MG63 (cell line): Measurements from ENCODE around the gene ADARB2. TPM values are rescaled to one million over a fixed set of nuclear protein-coding genes. Genes with fewer than 3 reads are reported as not detected.
A peak's percentile ranks its signal among the peaks of the same experiment; 100 is the strongest.

Source experiments
- DNase-seq: peaks from one replicate; pipeline ENCODE4 v3.0.0-alpha.2; 2020
- H3K27me3 ChIP-seq: fragments of 250-450 bp; sonication (Bioruptor Pico); 2 replicates; pipeline ENCODE4 v1.5.1; 2020; ENCODE audit warnings: mild to moderate bottlenecking, moderate library complexity
- H3K36me3 ChIP-seq: fragments of 250-450 bp; sonication (Bioruptor Pico); 2 replicates; pipeline ENCODE4 v1.5.1; 2020; ENCODE audit warnings: mild to moderate bottlenecking, moderate library complexity
- H3K4me3 ChIP-seq: fragments of 250-450 bp; sonication (Bioruptor Pico); 2 replicates; pipeline ENCODE4 v1.5.1; 2020; ENCODE audit warnings: mild to moderate bottlenecking, moderate library complexity
- H3K9me3 ChIP-seq: fragments of 250-450 bp; sonication (Bioruptor Pico); 2 replicates; pipeline ENCODE4 v1.5.1; 2020; ENCODE audit warnings: mild to moderate bottlenecking, moderate library complexity
- total RNA-seq: library from RNA; depleted of rRNA; stranded (reverse); fragments of >200 nt; shearing (Covaris generic); gene quantifications from 2 replicates; pipeline ENCODE4 v1.2.3, GENCODE V29; 2014; ENCODE audit warnings: low replicate concordance

Gene ADARB2
- total RNA-seq, 1 experiment from 2014 or later, result not detected

DNA sequence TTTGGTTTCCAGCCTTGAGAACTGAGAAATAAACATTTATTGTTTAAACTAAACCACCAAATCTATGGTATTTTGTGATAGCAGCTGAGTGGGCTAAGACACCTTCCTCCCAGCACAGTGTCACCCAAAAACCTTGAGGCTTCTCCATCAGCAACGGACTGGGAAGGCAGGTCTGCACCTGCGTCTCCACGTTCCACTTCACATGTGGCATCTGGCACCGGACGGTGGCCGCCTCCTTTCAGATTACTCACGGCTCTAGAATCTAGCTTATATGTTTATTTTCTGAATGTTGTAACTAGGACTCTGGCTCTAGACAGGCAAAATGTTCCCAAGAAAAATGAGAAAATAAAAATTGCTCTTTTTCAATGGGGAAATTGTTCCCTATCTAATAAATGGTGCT lies 201.0 kb downstream of the ADARB2 start:
- Histone ChIP-seq H3K27me3 (no peaks in the 10 kb centered on the region), H3K9me3 (no peaks in the 10 kb centered on the region), H3K36me3 (no peaks in the 10 kb centered on the region), H3K4me3 (no peak overlapping the region)
- no peak for DNase-seq

DNA sequence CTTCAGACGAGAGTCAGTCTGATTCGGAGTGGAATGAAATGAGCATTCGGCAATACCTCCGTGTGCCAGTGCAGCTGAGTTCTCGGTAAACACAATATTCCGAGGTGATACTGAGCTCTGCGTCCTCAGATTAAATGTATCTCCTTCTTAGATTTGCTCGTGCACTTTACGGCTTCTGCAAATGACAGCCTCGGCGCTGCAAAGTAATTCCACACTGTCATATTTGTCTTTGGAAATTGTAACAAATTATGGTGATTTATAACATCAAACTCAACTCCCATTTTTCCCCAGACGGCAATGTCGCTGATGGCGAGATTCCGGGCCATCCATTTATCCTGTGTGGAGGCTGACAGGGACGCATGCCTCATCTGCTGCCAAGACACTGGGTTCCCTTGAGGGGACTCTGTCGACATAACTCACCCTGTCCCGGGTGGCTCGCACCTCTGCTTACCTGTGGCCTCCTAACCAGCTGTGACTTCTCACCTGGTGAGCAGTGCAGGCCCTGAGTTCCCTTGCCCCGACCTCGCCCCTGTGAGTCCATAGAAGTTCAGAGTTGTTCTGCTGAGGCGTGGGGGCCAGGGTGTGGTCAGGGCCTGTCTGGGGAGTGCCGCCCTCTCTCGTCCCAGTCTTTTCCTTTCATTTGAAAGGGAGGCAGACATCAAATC lies 201.9 kb downstream of the ADARB2 start:
- Histone ChIP-seq H3K9me3 (no peaks in the 10 kb centered on the region), H3K27me3 (no peaks in the 10 kb centered on the region), H3K36me3 (no peaks in the 10 kb centered on the region), H3K4me3 (no peak overlapping the region)
- DNase-seq, result no peak

DNA sequence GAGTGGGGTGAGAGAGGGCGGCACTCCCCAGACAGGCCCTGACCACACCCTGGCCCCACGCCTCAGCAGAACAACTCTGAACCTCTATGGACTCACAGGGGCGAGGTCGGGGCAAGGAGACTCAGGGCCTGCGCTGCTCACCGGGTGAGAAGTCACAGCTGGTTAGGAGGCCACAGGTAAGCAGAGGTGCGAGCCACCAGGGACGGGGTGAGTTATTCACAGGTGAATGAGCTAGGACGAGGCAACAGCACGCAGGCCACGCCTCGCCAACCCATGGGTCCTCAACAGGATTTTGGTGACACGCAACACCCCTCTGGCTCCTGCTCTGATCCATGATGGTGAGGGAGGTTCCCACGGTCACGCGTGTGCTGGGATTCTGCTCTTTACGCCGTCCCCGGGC lies 202.5 kb downstream of the ADARB2 start:
- H3K36me3 ChIP-seq, result no peaks in the 10 kb centered on the region
- no peaks in the 10 kb centered on the region for H3K27me3 ChIP-seq
- no peak for DNase-seq
- no peaks in the 10 kb centered on the region for H3K9me3 ChIP-seq
- H3K4me3 ChIP-seq, result no peak overlapping the region

DNA sequence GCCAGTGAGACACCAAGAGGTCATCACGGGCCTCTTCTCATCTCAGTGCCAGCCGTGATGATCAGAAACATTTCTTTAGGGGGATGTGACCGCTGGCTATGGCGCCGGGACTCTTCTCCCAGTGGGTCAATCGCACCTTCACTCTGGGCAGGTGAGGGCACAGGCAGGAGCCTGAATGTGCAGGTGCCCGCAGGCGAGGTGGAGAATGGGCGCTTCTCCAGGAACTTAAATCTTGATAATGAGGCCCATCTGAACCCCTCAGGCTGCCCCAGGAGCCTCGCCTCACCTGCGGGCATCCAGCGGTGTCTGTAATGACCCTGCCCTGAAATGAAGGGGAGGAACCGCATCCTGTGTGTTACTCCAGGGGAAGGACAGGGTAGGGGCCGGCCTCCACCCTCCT lies 204.7 kb downstream of the ADARB2 start:
- H3K9me3 ChIP-seq, result no peaks in the 10 kb centered on the region
- H3K4me3 ChIP-seq, result no peak overlapping the region
- no peaks in the 10 kb centered on the region for H3K36me3 ChIP-seq
- H3K27me3 ChIP-seq, result no peaks in the 10 kb centered on the region
- no peak for DNase-seq

DNA sequence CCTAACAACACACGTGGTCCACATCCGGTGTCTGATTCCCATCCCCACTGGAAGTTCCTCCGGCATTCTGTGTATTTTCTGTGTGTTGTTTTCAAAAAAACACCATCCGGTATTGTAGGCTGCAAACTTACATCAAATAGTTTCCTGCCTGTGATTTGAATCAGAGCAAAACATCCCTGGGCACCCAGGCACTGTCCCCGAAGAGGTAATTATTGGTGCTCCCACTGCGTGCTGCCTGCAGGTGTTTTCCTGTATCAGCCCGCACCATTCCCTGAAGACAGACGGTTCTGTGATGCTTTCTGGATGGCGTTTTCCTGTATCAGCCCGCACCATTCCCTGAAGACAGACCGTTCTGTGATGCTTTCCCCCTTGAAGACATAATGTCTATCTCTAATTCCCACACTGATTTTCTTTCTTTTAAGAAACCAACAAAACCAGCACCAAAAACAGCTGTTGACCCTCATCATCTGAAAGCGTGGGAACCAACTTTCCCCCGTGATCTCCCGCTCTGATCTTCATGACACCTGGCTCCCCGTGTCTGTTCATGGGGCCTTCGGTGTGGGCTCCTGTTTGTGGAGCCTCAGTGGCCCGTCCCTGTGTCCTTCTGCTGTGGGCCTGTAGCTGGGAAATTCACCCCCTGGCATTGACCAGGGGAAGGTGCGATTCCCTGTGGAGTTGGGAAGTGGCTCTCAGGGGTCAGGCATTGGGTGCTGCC lies 205.3 kb downstream of the ADARB2 start:
- DNase-seq, result no peak
- H3K9me3 ChIP-seq, result no peaks in the 10 kb centered on the region
- H3K4me3 ChIP-seq, result no peak overlapping the region
- no peaks in the 10 kb centered on the region for H3K36me3 ChIP-seq
- no peaks in the 10 kb centered on the region; the same call in 1 of the 2 replicates for H3K27me3 ChIP-seq

DNA sequence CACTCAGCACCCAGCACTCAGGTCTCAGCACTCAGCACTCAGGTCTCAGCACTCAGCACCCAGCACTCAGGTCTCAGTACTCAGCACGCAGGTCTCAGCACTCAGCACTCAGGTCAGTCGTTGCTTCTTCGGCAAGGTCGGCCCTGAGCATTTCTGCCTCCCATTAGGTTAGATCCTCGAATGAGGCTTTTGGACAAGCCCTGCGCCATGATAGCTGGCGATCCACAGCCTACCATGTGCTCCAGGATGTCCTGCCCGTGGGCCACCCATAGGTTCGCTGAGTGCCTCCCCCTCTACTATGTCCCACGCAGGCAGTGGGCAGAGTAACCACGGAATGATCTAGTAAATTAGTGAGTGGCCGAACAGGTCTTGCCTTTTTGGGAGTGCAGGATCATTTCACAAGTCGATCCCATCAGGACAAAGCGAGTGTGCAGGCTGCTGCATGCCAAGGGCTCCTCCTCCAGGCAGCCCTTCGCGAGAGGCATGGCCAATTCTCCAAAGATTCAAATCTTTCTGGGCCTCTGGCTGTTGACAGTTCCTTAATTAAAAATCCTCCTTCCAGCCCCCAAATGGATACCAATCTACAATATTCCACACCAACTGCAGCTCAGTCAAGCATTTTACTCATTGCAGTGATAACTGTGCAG lies 206.3 kb downstream of the ADARB2 start:
- H3K27me3 ChIP-seq, result no peaks in the 10 kb centered on the region; the same call in 1 of the 2 replicates
- DNase-seq, result no peak
- no peaks in the 10 kb centered on the region for H3K36me3 ChIP-seq
- no peaks in the 10 kb centered on the region for H3K9me3 ChIP-seq
- H3K4me3 ChIP-seq, result no peak overlapping the region

DNA sequence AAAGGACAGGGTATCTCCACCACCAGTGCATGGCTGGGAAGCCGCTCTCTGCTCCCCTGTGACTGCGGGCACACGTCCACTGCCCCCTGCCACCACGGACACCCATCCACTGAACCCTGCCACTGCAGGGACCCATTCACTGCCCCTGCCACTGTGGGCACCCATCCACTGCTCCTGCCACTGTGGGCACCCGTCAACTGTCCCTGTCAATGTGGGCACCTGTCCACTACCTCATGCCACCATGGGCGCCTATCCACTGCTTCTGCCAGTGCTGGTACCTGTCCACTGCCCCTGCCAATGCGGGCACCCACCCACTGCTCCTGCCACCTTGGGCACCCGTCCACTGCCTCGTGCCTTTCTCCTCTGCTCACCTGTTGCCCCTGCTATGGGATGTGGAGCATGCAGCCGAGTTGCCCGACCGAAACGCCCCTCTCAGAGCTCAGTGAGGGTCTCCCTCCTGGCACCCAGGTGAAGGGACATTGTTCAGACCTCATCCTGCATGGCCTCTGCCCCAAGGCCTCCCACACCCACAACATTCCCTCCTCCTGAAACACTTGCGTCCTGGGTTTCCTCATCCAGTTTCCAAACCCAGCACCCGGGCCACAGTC lies 207.4 kb downstream of the ADARB2 start:
- Histone ChIP-seq H3K9me3 (no peaks in the 10 kb centered on the region), H3K4me3 (no peak overlapping the region), H3K27me3 (no peaks in the 10 kb centered on the region; the same call in 1 of the 2 replicates), H3K36me3 (no peaks in the 10 kb centered on the region)
- no peak for DNase-seq

DNA sequence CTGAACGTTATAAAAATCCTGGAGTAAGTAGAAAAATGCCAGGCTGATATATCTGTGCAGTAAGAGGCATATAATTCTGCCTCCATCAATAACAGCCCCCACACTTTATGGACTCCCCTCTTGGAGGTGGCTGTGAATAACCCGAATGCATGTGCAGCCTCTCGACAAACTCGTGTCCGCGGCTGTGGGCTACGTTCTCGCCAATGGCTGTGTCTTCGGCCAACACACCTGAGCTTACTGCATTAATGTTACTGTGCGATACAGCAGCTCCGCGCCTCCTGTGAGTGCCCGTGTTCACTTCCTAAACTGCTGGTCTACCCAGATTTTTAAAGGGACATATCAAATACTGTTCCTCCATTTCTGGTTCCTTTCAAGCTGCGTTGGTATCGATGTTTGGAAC lies 209.4 kb downstream of the ADARB2 start:
- H3K27me3 ChIP-seq, result peaks cover 12% of the 10 kb centered on the region; the same call in 1 of the 2 replicates
- H3K9me3 ChIP-seq, result no peaks in the 10 kb centered on the region
- no peaks in the 10 kb centered on the region for H3K36me3 ChIP-seq
- DNase-seq, result no peak
- H3K4me3 ChIP-seq, result no peak overlapping the region

DNA sequence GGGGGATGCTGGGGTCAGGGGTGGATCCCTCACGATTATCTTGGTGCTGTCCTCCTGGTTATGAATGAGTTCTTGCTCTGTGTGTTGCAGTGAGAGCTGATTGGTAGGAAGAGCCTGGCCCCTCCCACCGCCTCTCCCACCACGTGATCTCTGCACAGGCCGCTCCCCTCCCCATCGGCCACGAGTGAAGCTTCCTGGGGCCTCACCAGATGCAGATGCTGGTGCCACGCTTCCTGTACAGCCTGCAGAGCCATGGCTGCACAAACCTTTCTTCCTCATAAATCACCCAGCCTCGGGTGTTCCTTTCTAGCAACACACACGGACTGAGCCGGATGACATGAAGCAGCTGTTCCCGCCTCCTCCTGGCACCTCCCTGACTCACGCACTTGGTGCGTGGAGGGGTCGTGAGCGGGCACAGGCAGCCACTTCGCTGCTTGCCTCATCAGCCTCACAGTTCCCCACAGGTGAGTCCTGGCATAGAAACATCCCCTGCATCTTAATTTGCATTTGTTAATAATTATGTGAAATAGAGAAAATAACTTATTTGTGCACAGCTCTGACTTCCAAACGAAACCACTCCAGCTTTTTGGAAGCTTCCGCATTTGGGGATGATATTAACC lies 210.8 kb downstream of the ADARB2 start:
- no peaks in the 10 kb centered on the region for H3K9me3 ChIP-seq
- peak; percentile 28 for DNase-seq

DNA sequence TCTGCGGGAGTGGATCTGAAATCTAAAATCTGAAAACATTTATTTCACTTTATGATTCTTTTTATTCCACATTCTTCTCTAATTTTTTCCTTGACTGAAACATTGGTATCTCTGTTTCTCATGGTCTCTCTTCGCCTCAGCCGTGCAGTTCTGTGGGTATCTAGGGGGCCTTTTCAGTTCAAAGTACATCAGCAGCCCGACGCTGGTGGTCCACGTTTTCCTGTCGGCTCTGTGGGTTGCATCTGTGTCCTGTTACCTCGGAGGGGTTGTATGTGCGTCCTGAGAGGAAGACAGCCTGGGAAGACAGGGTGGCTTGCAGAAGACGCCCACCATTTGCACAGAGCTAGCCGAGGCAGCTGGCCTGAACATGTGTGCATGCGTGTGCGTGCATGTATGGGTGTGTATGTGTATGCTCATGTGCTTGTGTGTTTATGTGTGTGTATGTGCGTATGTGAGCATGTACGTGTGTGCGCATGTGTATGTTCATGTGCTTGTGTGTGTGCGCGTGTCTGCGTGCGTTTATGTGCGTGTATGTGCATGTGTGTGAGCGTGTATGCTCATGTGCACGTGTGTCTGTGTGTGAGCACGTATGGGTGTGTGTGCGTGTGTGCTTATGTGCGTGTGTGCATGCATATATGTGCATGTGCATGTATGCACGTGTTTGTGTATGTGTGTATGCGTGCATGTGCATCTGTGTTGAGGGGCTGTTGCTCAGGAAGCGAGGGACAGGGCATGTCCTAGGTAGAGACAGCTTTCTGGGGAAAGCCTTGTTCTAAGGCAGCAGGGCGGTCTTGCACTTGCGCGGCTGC lies 211.8 kb downstream of the ADARB2 start:
- H3K9me3 ChIP-seq, result no peaks in the 10 kb centered on the region

More for the DNA sequence above, 210.8 kb downstream of the ADARB2 start:
- Histone ChIP-seq H3K4me3 (no peak overlapping the region), H3K36me3 (no peaks in the 10 kb centered on the region), H3K27me3 (peaks cover 19% of the 10 kb centered on the region)

DNA sequence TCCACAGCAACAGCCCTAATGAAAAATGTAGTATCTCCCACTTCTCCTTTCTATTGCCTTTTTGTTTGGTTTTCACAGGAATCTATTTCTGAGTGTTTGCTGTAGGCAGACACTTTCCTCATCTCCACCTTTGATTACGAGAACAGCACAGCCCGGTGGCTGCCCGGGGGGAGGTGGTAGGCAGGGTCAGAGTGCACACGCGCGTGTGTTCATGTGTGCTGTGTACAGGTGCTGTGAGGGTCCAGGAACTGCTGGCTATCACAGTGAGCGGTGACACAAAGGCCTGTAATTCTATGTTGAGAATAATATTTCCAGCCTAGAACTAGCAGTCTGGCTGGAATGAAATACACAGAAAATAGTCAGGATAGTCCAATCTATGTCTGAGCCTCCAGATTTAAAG lies 212.8 kb downstream of the ADARB2 start:
- Histone ChIP-seq H3K4me3 (no peak overlapping the region), H3K36me3 (no peaks in the 10 kb centered on the region), H3K9me3 (no peaks in the 10 kb centered on the region), H3K27me3 (peaks cover 28% of the 10 kb centered on the region)
- DNase-seq, result no peak

More for the DNA sequence above, 211.8 kb downstream of the ADARB2 start:
- H3K36me3 ChIP-seq, result no peaks in the 10 kb centered on the region
- H3K27me3 ChIP-seq, result peaks cover 23% of the 10 kb centered on the region
- no peak overlapping the region for H3K4me3 ChIP-seq
- no peak for DNase-seq

DNA sequence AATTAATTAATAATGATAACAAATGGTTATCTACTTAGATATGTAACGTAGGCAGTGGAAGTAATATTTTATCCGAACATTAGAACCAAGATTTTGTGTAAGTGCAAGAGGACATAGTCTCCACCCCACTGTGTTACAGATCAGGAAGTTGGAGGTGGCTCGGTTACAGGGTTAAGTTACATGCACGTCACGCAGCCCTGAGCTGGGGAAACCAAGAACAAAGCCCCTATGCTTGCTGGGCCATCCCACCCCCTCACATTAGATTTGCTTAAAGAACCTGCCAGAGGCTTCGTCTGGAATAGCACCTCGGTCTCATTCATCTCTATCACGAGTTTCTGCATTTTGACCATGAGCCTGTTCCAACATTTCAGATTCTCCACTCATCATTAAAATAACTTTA lies 214.1 kb downstream of the ADARB2 start:
- no peak for DNase-seq
- H3K9me3 ChIP-seq, result no peaks in the 10 kb centered on the region
- H3K4me3 ChIP-seq, result no peak overlapping the region
- no peaks in the 10 kb centered on the region for H3K36me3 ChIP-seq
- peaks cover 28% of the 10 kb centered on the region for H3K27me3 ChIP-seq

DNA sequence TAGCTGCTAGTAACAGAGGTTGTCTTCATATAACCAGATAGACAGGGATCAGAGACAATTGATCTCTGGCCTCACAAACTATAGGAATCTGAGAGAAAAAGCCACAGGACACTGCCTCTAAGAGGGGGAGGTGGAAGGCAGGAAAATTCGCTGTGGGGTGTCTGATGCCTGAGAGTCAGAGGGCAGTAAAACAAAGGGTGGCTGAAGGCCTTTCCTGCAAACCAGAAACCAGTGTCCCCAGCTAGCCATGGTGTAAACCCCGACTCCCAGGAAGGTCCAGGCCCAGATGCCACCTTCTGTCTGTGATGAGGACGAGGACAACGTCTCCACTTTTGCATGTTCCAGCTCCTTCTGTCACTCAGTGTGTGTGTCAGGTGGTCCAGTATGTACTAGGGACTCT lies 215.1 kb downstream of the ADARB2 start:
- Histone ChIP-seq H3K4me3 (no peak overlapping the region), H3K27me3 (peaks cover 28% of the 10 kb centered on the region), H3K36me3 (no peaks in the 10 kb centered on the region), H3K9me3 (no peaks in the 10 kb centered on the region)
- DNase-seq, result no peak

DNA sequence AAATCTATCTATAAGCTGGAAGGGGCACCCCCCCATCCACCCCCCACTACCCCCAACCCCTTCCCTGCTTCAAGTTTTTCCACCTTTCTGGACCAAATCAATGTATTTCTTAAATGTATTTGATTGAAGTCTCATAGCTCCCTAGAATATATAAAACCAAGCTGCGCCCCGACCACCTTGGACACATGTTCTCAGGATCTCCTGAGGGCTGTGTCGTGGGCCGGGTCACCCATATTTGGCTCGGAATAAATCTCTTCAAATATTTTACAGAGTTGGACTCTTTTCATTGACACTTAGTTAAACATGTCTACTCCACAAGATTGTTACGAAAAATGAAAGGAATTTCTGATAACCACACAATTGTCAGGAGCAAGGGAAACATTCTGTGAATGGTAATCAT lies 215.6 kb downstream of the ADARB2 start:
- Histone ChIP-seq H3K27me3 (peaks cover 28% of the 10 kb centered on the region), H3K36me3 (no peaks in the 10 kb centered on the region), H3K4me3 (no peak overlapping the region), H3K9me3 (no peaks in the 10 kb centered on the region)
- no peak for DNase-seq

DNA sequence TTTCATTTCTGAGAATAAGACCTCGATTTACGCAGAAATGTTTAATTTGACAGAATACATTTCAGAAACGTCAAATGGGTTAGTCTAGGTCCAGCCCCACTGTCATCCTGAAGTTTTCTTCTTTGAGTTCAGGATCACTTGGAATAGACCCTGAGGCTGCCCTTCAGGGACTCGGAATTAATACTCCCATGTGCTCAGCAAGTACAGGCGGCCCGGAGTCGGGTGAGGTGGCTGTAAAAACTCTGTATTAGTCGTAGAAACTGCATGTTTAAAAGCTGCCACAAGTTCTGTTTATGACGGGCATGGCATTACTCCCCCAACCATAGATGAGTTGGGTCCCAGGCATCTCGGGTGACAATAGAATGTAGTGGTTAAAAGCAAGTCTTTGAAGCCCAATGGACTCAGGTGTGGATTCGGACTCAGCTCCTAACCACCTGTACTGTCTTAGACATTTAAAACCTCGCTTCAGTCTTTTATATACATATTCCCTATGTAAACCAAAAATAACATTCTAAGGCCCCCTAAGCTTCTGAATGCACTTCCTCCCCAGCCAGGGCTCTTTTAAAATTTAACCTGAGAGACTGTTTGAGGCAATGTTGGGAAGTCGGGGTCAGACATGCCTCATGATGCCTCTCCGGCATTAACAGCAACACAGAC lies 216.3 kb downstream of the ADARB2 start:
- Histone ChIP-seq H3K9me3 (no peaks in the 10 kb centered on the region), H3K4me3 (no peak overlapping the region), H3K27me3 (peaks cover 28% of the 10 kb centered on the region), H3K36me3 (no peaks in the 10 kb centered on the region)
- no peak for DNase-seq

DNA sequence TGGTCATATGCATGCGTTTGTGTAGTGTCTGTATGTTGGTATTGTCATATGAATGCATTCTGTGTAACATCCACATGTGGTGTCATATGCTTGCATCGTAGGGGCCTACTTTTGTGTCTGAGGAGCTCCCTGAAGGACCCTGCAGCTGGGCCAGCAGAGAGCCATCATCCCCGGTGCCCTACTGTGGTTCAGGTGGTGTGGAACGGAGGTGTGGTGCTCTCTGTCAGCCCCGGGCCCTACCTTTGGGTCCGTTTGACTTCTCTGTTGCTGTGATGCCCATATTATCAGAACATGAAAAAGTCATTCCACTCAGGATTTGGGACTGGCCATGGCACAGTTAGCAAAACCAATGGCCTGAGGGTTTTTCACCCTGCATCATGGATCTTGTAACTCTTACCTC lies 217.9 kb downstream of the ADARB2 start:
- DNase-seq, result no peak
- no peak overlapping the region for H3K4me3 ChIP-seq
- H3K27me3 ChIP-seq, result peaks cover 28% of the 10 kb centered on the region
- no peaks in the 10 kb centered on the region for H3K36me3 ChIP-seq
- H3K9me3 ChIP-seq, result no peaks in the 10 kb centered on the region
